Ascending aorta (tissue), 2 donors: Measurements from ENCODE around the gene PFKP. TPM values are rescaled to one million over a fixed set of nuclear protein-coding genes. Genes with fewer than 3 reads are reported as not detected.

Experiments
- DNase-seq, 2 donors: peaks; one replicate each; pipeline ENCODE4 v3.0.0-alpha.2; 2019; ENCODE audit warnings: low spot score in 2 of 2
- H3K27ac ChIP-seq, 2 donors: fragments of 200-600 bp; sonication (generic); one replicate each; pipeline ENCODE4 v1.5.1; 2016 to 2017; ENCODE audit warnings: mild to moderate bottlenecking in 1 of 2
- H3K27me3 ChIP-seq: fragments of 200-600 bp; sonication (generic); one replicate; pipeline ENCODE4 v1.5.1; 2017
- H3K36me3 ChIP-seq, 2 donors: fragments of 200-600 bp; sonication (generic); one replicate each; pipeline ENCODE4 v1.5.1; 2016
- H3K4me1 ChIP-seq, 2 donors: fragments of 200-600 bp; sonication (generic); one replicate each; pipeline ENCODE4 v1.5.1; 2016 to 2017; ENCODE audit warnings: mild to moderate bottlenecking in 1 of 2
- H3K4me3 ChIP-seq, 2 donors: fragments of 200-600 bp; sonication (generic); one replicate each; pipeline ENCODE4 v1.5.1; 2016 to 2017; ENCODE audit warnings: mild to moderate bottlenecking in 1 of 2
- H3K9me3 ChIP-seq, 2 donors: fragments of 200-600 bp; sonication (generic); one replicate each; pipeline ENCODE4 v1.5.1; 2016
- CTCF ChIP-seq, 3 experiments: fragments of 200-600 bp in 2 of 3; fragments of 450-650 bp in 1 of 3; sonication (generic) in 2 of 3; IDR thresholded peaks; one replicate each; pipeline ENCODE4 v1.5.1; 2016 to 2019; ENCODE audit warnings: antibody characterized with exemption in 3 of 3, mild to moderate bottlenecking in 1 of 3, moderate library complexity in 1 of 3
- intact Hi-C: fragments of 100-400 bp; cut with DNase I; formaldehyde crosslinking; loops from one replicate; pipeline ENCODE4 v1.15.1; 2023
- total RNA-seq: library from RNA; depleted of rRNA; stranded (reverse); fragments of >200 nt; gene quantifications from one replicate; pipeline ENCODE4 v1.1.0, GENCODE V29; 2016

The PFKP gene
- total RNA-seq, 1 donor from 2014 or later = 197 TPM

GRCh38 chr10:3109196-3109595, 41.8 kb downstream of the PFKP start:
- H3K4me3 ChIP-seq = no peak overlapping the region
- DNase-seq = no peak
- TF ChIP-seq CTCF (IDR thresholded peaks at IDR 0.05) = no peak
- H3K9me3 ChIP-seq = no peaks in the 10 kb centered on the region
- intact Hi-C loops = loop anchor here (5.0 kb wide), 1 partner anchor 1963 kb away; no protein-coding TSS in a partner anchor
- H3K4me1 ChIP-seq = peaks cover 6 to 24% of the 10 kb centered on the region in 2 donors
- no peaks in the 10 kb centered on the region for H3K27me3 ChIP-seq
- peaks cover 37 to 51% of the 10 kb centered on the region in 2 donors for H3K36me3 ChIP-seq
- H3K27ac ChIP-seq = peak overlapping the region; percentile 88 to 95

GRCh38 chr10:3109633-3110032, 42.3 kb downstream of the PFKP start:
- Histone ChIP-seq H3K27ac (no peak overlapping the region), H3K36me3 (peaks cover 41 to 56% of the 10 kb centered on the region in 2 donors), H3K4me1 (peaks cover 6 to 20% of the 10 kb centered on the region in 2 donors), H3K27me3 (no peaks in the 10 kb centered on the region), H3K9me3 (no peaks in the 10 kb centered on the region), H3K4me3 (no peak overlapping the region)
- DNase-seq = no peak
- intact Hi-C loops = loop anchor here (5.0 kb wide), 1 partner anchor 1963 kb away; no protein-coding TSS in a partner anchor
- TF ChIP-seq CTCF (IDR thresholded peaks at IDR 0.05) = no peak

- DNase-seq = no peak
- Histone ChIP-seq H3K9me3 (no peaks in the 10 kb centered on the region), H3K36me3 (peaks cover 35 to 57% of the 10 kb centered on the region in 2 donors), H3K4me1 (peaks cover 0 to 9% of the 10 kb centered on the region in 2 donors), H3K27ac (no peak overlapping the region), H3K27me3 (no peaks in the 10 kb centered on the region), H3K4me3 (no peak overlapping the region)
- no peak for TF ChIP-seq CTCF (IDR thresholded peaks at IDR 0.05)
- intact Hi-C loops = no loop called here
Observed at GRCh38 chr10:3110782-3111620, 43.7 kb downstream of the PFKP start.

- H3K27ac ChIP-seq = no peak overlapping the region
- intact Hi-C loops = no loop called here
- TF ChIP-seq CTCF (IDR thresholded peaks at IDR 0.05) = no peak
- H3K9me3 ChIP-seq = no peaks in the 10 kb centered on the region
- no peak for DNase-seq
- H3K4me3 ChIP-seq = no peak overlapping the region
- H3K27me3 ChIP-seq = no peaks in the 10 kb centered on the region
- H3K4me1 ChIP-seq = peaks cover 0 to 9% of the 10 kb centered on the region in 2 donors
- peaks cover 42 to 64% of the 10 kb centered on the region in 2 donors for H3K36me3 ChIP-seq
Observed at GRCh38 chr10:3111621-3112163, 44.3 kb downstream of the PFKP start.

- no peak for TF ChIP-seq CTCF (IDR thresholded peaks at IDR 0.05)
- intact Hi-C loops = no loop called here
- H3K36me3 ChIP-seq = peaks cover 52 to 78% of the 10 kb centered on the region in 2 donors
Observed at GRCh38 chr10:3113343-3113720, 46.0 kb downstream of the PFKP start.

More at GRCh38 chr10:3113343-3113720, 46.0 kb downstream of the PFKP start:
- H3K4me1 ChIP-seq = peaks cover 0 to 3% of the 10 kb centered on the region in 2 donors
- H3K9me3 ChIP-seq = no peaks in the 10 kb centered on the region
- no peak for DNase-seq
- no peak overlapping the region for H3K4me3 ChIP-seq
- H3K27me3 ChIP-seq = no peaks in the 10 kb centered on the region
- no peak overlapping the region for H3K27ac ChIP-seq
